K562 (cell line): Measurements from ENCODE around the gene TYW1B. TPM values are rescaled to one million over a fixed set of nuclear protein-coding genes. Genes with fewer than 3 reads are reported as not detected.
"Not testable (repeated sequence)": the region's sequence is repeated elsewhere in the genome, so short reads cannot be mapped to it uniquely, and the experiment has no call there.

Experiments
- ATAC-seq: fragments of 200-7000 bp; cut with Tn5 transposase; 3 replicates; pipeline ENCODE4 v1.9.1; 2020; ENCODE audit warnings: moderate library complexity
- BruUV-seq: library from RNA; stranded (reverse); fragments of 400-500 nt; replicated peaks from 2 replicates; lab custom pipeline; 2021; lab: Mats Ljungman, UMichigan
- CTCF ChIA-PET: fragments of 300-600 bp; formaldehyde crosslinking; extraction: SDS; loops from one replicate; lab custom pipeline; 2021; ENCODE audit warnings: low intra/inter-chr PET ratio; lab: Yijun Ruan, JAX
- POLR2A ChIA-PET: fragments of 300-600, 350-650 bp; sonication (Branson Sonifier 250); formaldehyde crosslinking; extraction: SDS; loops from one replicate; lab custom pipeline; 2021; ENCODE audit warnings: antibody characterized with exemption, inconsistent platforms; lab: Yijun Ruan, JAX
- DNase-seq, 4 experiments: peaks; one replicate each; pipeline versions ENCODE4 v3.0.0 to v3.0.0-alpha.2; 2011 to 2018; ENCODE audit warnings: low spot score in 3 of 4, mixed read lengths in 3 of 4; ENCODE audit errors: extremely low read depth in 1 of 4
- FAIRE-seq: peaks from 2 replicates; lab custom pipeline; 2011; peaks lifted over from hg19 to GRCh38; lab: Jason Lieb, UNC
- H2AFZ ChIP-seq: 2 replicates; pipeline ENCODE4 v1.6.0; 2011; ENCODE audit warnings: low read depth, low read length, control low read depth, inconsistent platforms
- H3K27ac ChIP-seq: fragments of 200-600 bp; 3 replicates; pipeline ENCODE4 v1.8.0; 2011; ENCODE audit warnings: low read depth, mild to moderate bottlenecking, control low read depth, inconsistent platforms, low read length, moderate library complexity, mixed read lengths; ENCODE audit errors: extremely low read depth
- H3K27me3 ChIP-seq, 2 experiments: fragments of 300-600 bp in 1 of 2; 2 replicates in 1 of 2; 3 replicates in 1 of 2; pipeline versions ENCODE4 v1.6.0 to v1.8.0; 2011; ENCODE audit warnings: inconsistent platforms in 2 of 2, low read length in 2 of 2, mild to moderate bottlenecking in 1 of 2, mixed read lengths in 1 of 2, moderate library complexity in 1 of 2; ENCODE audit not compliant: control insufficient read depth in 2 of 2, insufficient read depth in 2 of 2
- H3K36me3 ChIP-seq: fragments of 300-600 bp; 3 replicates; pipeline ENCODE4 v1.8.0; 2011; ENCODE audit warnings: mild to moderate bottlenecking, low read length, inconsistent platforms; ENCODE audit not compliant: control insufficient read depth, insufficient read depth
- H3K4me1 ChIP-seq, 2 experiments: fragments of 200-600 bp in 1 of 2; replicated peaks in 1 of 2; 2 replicates in 1 of 2; 3 replicates in 1 of 2; pipeline versions ENCODE4 v1.5.1 to v1.8.0; 2011; ENCODE audit warnings: inconsistent platforms in 2 of 2, low read length in 2 of 2, mild to moderate bottlenecking in 1 of 2, mixed read lengths in 1 of 2, moderate library complexity in 1 of 2; ENCODE audit not compliant: control insufficient read depth in 2 of 2, insufficient read depth in 2 of 2
- H3K4me2 ChIP-seq: 2 replicates; pipeline ENCODE4 v1.6.1; 2011; ENCODE audit warnings: low read length, control low read depth, inconsistent platforms, mixed read lengths; ENCODE audit not compliant: insufficient read depth
- H3K4me3 ChIP-seq: fragments of 200-600 bp; sonication (generic), shearing (Covaris generic); 2 replicates; pipeline ENCODE4 v1.5.1; 2016; ENCODE audit warnings: control low read depth, inconsistent platforms
- H3K79me2 ChIP-seq: fragments of 200-600 bp; 3 replicates; pipeline ENCODE4 v1.8.0; 2011; ENCODE audit warnings: low read length, inconsistent platforms; ENCODE audit not compliant: control insufficient read depth, insufficient read depth
- H3K9ac ChIP-seq, 2 experiments: 2 replicates each; pipeline versions ENCODE4 v1.6.0 to v1.6.1; 2011; ENCODE audit warnings: low read depth in 2 of 2, low read length in 2 of 2, control low read depth in 1 of 2, inconsistent platforms in 1 of 2, mild to moderate bottlenecking in 1 of 2, mixed read lengths in 1 of 2; ENCODE audit not compliant: insufficient read depth in 1 of 2
- H3K9me1 ChIP-seq: one replicate; pipeline ENCODE4 v1.6.0; 2011; ENCODE audit warnings: inconsistent platforms, mild to moderate bottlenecking, low read length, moderate library complexity; ENCODE audit not compliant: control insufficient read depth, insufficient read depth
- H3K9me3 ChIP-seq: replicated peaks from 2 replicates; pipeline ENCODE4 v1.5.1; 2011; ENCODE audit warnings: low read depth, low read length, inconsistent platforms; ENCODE audit not compliant: control insufficient read depth, insufficient read depth
- H4K20me1 ChIP-seq: replicated peaks from 2 replicates; pipeline ENCODE4 v1.6.1; 2011; ENCODE audit warnings: low read length, inconsistent platforms, mixed read lengths; ENCODE audit not compliant: control insufficient read depth, insufficient read depth
- WGBS: fragments of 100-300 bp; shearing (Covaris generic); methylation state at CpG from one replicate; pipeline ENCODE4 v1.1.6; 2016; ENCODE audit warnings: low coverage, mixed read lengths; ENCODE audit not compliant: insufficient coverage; ENCODE audit errors: missing lambda C conversion rate; 5-methylcytosine and 5-hydroxymethylcytosine counted together
- in situ Hi-C: fragments of 300-500 bp; cut with MboI; formaldehyde crosslinking; loops from 4 replicates; pipeline ENCODE4 v1.15.0; 2018; ENCODE audit warnings: inconsistent platforms, mixed read lengths
- intact Hi-C: fragments of 100-400 bp; cut with micrococcal nuclease; formaldehyde crosslinking; loops from 2 replicates; pipeline ENCODE4 v1.14.2; 2022
- polyA plus RNA-seq, 8 experiments: library from polyadenylated mRNA; depleted of rRNA in 4 of 8; stranded (reverse) in 5 of 8; unstranded in 3 of 8; fragments of >200 nt; fragmentation: Nextera tagmentation in 2 of 8; fragmentation: Illumina TruSeq in 1 of 8; extraction: Ambion mirVana in 2 of 8; extraction: Trizol in 1 of 8; gene quantifications; 2 replicates each; pipeline versions ENCODE4 v1.2.1 to v1.2.3, GENCODE V29; 2011 to 2014; ENCODE audit warnings: inconsistent platforms in 1 of 8, missing spikeins in 1 of 8
- total RNA-seq, 7 experiments: library from RNA; depleted of rRNA in 6 of 7; stranded (reverse); fragments of >200 nt in 6 of 7; fragmentation: Illumina TruSeq in 2 of 7; extraction: Trizol in 2 of 7; gene quantifications; 2 replicates each; pipeline versions ENCODE4 v1.2.1 to v1.2.3, GENCODE V29; 2011 to 2021; ENCODE audit warnings: low replicate concordance in 1 of 7

Gene TYW1B
- total and polyA plus RNA-seq, 9 of the 15 experiments (the other 6 are each of a cell fraction or from before 2014, with no cell fraction given): 5.8 to 14.7 (median 9.8) TPM

DNA sequence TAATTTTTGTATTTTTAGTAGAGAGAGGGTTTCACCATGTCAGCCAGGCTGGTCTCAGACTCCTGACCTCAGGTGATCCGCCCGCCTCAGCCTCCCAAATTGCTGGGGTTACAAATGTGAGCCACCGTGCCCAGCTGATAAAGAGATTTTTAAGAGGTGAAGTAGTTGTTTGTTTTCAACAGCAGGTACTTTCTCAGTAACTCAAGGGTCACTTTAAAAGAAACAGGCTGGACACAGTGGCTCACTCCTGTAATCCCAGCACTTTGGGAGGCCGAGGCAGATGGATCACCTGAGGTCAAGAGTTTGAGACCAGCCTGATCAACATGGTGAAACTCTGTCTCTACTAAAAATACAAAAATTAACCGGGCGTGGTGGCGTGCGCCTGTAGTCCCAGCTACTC, 24.2 kb downstream of the TYW1B start:
- Histone ChIP-seq H3K4me1 (peaks cover 17 to 19% of the 10 kb centered on the region in 2 experiments; a peak in 4 of 5 replicates), H3K36me3 (peaks cover 28% of the 10 kb centered on the region; the same call in 2 of the 3 replicates)
- H4K20me1 ChIP-seq, ATAC-seq, BruUV-seq, DNase-seq, intact Hi-C loops, H3K9me1 ChIP-seq, POLR2A ChIA-PET, H3K4me3 ChIP-seq, in situ Hi-C loops, H2AFZ ChIP-seq, CTCF ChIA-PET, H3K4me2 ChIP-seq, FAIRE-seq, H3K9ac ChIP-seq, H3K79me2 ChIP-seq, H3K27ac ChIP-seq, H3K27me3 ChIP-seq, H3K9me3 ChIP-seq: not testable (repeated sequence)
- WGBS: 98% methylated on average over 8 of the region's 8 CpGs

DNA sequence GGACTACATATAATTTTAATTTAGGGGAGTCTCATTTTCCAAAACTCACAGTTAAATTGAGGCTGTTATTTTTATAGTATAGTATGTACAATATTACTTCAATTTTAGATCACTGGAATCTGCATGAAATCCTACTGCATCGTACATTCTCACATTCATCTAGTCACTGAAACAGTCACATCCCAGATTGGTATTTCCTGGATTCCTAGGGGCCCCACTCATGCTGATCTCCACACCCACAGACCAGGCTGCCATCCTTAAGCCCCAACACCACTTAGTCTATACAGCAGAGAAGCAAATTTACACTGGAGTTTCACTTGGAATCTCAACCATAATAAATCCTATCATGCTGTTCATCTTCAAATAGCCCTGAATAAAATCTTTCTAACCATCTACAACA, 26.4 kb downstream of the TYW1B start:
- H3K9ac ChIP-seq, POLR2A ChIA-PET, in situ Hi-C loops, H3K79me2 ChIP-seq, H3K9me3 ChIP-seq, intact Hi-C loops, CTCF ChIA-PET, H3K4me2 ChIP-seq, H3K9me1 ChIP-seq, FAIRE-seq, ATAC-seq, H3K27ac ChIP-seq, H4K20me1 ChIP-seq, H3K4me3 ChIP-seq, H3K27me3 ChIP-seq, DNase-seq, H2AFZ ChIP-seq: not testable (repeated sequence)
- peaks cover 13 to 14% of the 10 kb centered on the region in 2 experiments; a peak in 4 of 5 replicates for H3K4me1 ChIP-seq
- BruUV-seq: TSS peak; percentile 27
- WGBS: 45% methylated on average over 1 of the region's 1 CpG
- H3K36me3 ChIP-seq: peaks cover 20% of the 10 kb centered on the region; the same call in 2 of the 3 replicates

DNA sequence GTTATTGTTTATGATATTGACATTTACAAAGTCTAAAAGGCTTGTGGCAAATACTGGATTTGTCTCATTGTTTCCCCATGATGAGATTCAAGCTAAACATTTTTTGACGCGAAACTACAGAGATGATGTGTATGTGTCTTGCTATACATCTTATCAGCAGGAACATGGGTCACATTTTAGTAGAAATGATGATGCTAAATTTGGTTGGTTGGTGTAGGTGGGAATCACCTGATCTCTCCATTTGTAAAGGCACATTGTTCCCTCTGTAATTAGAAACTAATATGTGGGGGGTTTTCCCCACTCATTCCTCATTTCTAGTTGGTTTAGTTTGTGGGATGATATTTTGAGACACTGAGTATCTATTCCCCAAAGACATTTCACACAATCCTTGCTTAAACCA, 32.6 kb downstream of the TYW1B start:
- H3K9me3 ChIP-seq, H3K36me3 ChIP-seq, H3K4me2 ChIP-seq, H3K27me3 ChIP-seq, ATAC-seq, H3K9ac ChIP-seq, H2AFZ ChIP-seq, H3K9me1 ChIP-seq, intact Hi-C loops, H4K20me1 ChIP-seq, H3K4me1 ChIP-seq, in situ Hi-C loops, H3K79me2 ChIP-seq, BruUV-seq, H3K4me3 ChIP-seq, POLR2A ChIA-PET, H3K27ac ChIP-seq, CTCF ChIA-PET, DNase-seq: not testable (repeated sequence)
- 84% methylated on average over 2 of the region's 2 CpGs for WGBS
- FAIRE-seq: peak; percentile 70
